ENCODE measurements around the gene MFSD6.

- TF ChIP-seq CTCF (IDR thresholded peaks at IDR 0.05; ENCODE audit: low read depth, low read length, poor library complexity, severe bottlenecking) (no peak), EZH2phosphoT487 (IDR thresholded peaks at IDR 0.05; ENCODE audit: borderline replicate concordance, low read length) (no peak)
Measured at GRCh38 chr2:190459881-190460280, 51.7 kb downstream of the MFSD6 start.
